GM19455 (cell line): ENCODE results near the gene CNTN5.

Experiments used
- ATAC-seq: cut with Tn5 transposase; IDR thresholded peaks from one replicate; pipeline ENCODE4 v1.9.1; 2021; ENCODE audit not compliant: unreplicated experiment

Gene CNTN5

GRCh38 chr11:99162819-99163218 lies 142.1 kb downstream of the CNTN5 start:
- ATAC-seq = no peak

GRCh38 chr11:99170591-99170990 lies 149.8 kb downstream of the CNTN5 start:
- no peak for ATAC-seq

GRCh38 chr11:99171330-99171729 lies 150.6 kb downstream of the CNTN5 start:
- ATAC-seq = no peak

- ATAC-seq = no peak
Measured at GRCh38 chr11:99176430-99176829, 155.7 kb downstream of the CNTN5 start.

GRCh38 chr11:99177446-99177845 lies 156.7 kb downstream of the CNTN5 start:
- ATAC-seq = no peak

- no peak for ATAC-seq
Measured at GRCh38 chr11:99184146-99184545, 163.4 kb downstream of the CNTN5 start.

GRCh38 chr11:99188221-99188620 lies 167.5 kb downstream of the CNTN5 start:
- ATAC-seq = no peak

- no peak for ATAC-seq
Measured at GRCh38 chr11:99192716-99193115, 172.0 kb downstream of the CNTN5 start.

GRCh38 chr11:99197477-99197876 lies 176.7 kb downstream of the CNTN5 start:
- no peak for ATAC-seq

GRCh38 chr11:99198215-99198614 lies 177.5 kb downstream of the CNTN5 start:
- ATAC-seq = no peak

GRCh38 chr11:99199341-99199740 lies 178.6 kb downstream of the CNTN5 start:
- ATAC-seq = no peak

GRCh38 chr11:99200720-99201119 lies 180.0 kb downstream of the CNTN5 start:
- ATAC-seq = no peak

- ATAC-seq = no peak
Measured at GRCh38 chr11:99208813-99209212, 188.1 kb downstream of the CNTN5 start.

GRCh38 chr11:99229544-99229943 lies 208.8 kb downstream of the CNTN5 start:
- ATAC-seq = no peak

- ATAC-seq = no peak
Measured at GRCh38 chr11:99234534-99234933, 213.8 kb downstream of the CNTN5 start.

- ATAC-seq = no peak
Measured at GRCh38 chr11:99238401-99238800, 217.7 kb downstream of the CNTN5 start.

- ATAC-seq = no peak
Measured at GRCh38 chr11:99240192-99241030, 219.7 kb downstream of the CNTN5 start.

- ATAC-seq = no peak
Measured at GRCh38 chr11:99241066-99241465, 220.3 kb downstream of the CNTN5 start.

GRCh38 chr11:99244613-99245012 lies 223.9 kb downstream of the CNTN5 start:
- ATAC-seq = no peak

GRCh38 chr11:99246199-99246598 lies 225.4 kb downstream of the CNTN5 start:
- no peak for ATAC-seq

GRCh38 chr11:99256614-99257013 lies 235.9 kb downstream of the CNTN5 start:
- no peak for ATAC-seq

GRCh38 chr11:99257131-99257530 lies 236.4 kb downstream of the CNTN5 start:
- ATAC-seq = no peak

- ATAC-seq = no peak
Measured at GRCh38 chr11:99260696-99261095, 239.9 kb downstream of the CNTN5 start.
